ENCODE results near the gene KDELR1.
"Not testable (repeated sequence)": the region's sequence is repeated elsewhere in the genome, so short reads cannot be mapped to it uniquely, and the experiment has no call there.

The KDELR1 gene

GRCh38 chr19:48397263-48398101, 6.1 kb upstream of the KDELR1 start:
- DNase-seq (ENCODE audit: low read depth): no peak

DNA sequence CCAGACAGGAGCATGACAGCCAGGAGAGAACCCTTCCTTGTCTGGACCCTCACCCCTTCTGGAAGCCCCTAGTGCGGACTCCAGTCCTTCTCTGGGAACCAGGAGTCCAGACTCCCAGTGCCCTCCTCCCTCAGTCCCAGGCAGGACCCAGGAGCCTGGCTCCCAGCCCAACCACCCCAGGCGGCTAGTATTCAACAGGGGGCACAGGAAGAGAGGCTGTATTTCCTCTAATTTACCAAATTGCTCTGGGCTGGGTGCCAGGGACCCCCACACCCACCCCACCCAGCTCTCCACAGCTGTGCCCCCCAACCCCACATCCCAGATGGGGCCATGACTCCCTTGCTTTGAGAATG, 5.4 kb upstream of the KDELR1 start:
- no peak for DNase-seq (ENCODE audit: low read depth)

- no peak for DNase-seq (ENCODE audit: low read depth)
Measured at GRCh38 chr19:48396016-48396823, 4.9 kb upstream of the KDELR1 start.

GRCh38 chr19:48395499-48395898, 4.1 kb upstream of the KDELR1 start:
- DNase-seq (ENCODE audit: low read depth): no peak

DNA sequence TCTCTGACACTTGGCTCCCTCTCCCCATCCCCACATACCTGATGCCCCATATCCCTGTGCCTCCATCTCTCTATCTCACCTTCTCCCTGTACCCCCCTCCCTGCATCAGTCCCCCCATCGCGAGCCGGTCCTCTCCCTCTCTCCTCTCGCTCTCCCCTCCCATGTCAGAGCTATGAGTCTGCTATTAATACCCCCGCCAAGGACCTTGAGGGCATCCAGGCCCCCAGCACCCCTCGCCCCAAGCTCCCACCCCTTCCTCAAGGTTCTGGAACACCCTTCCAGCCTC, 3.8 kb upstream of the KDELR1 start:
- DNase-seq (ENCODE audit: low read depth): no peak

DNA sequence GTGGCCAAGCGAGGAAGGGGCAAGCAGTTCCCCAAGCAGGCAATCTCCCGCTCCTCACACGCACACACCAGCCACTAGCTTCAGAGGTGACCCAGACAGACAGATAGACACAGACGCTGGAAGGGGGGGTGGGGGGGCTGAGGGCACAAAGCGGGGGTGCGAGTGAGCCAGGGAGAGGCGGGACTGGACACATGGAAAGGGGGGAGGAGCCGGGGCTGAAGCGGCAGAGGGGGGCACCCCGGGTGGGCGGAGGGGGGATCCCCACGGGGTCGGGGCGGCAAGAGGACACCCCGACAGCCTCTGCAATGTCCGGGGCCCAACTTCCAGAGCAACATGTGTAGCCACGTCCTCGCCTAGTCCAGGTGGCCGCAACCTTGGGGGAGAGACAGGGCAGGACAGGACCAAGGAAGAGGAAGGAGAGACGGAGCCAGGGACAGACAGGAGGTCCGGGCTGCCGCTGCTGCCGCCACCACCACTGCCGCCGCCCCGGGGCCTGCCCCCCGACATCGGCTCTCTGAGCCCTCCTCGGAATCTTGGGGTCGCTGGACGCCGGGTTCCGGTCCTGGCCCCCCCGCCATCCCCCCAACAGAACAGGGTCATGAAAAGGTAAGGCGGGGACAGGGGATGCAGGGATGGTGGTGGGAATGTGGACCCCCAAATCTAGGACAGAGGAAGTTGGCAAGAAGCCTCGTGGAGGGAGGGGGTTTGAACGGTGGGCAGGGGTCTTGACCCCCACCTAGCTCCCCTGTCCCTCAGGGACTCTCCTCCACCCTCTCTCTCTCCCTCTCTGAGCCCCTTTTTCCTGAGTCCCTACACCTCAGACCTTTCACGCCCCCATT, 3.2 kb upstream of the KDELR1 start:
- no peak for DNase-seq (ENCODE audit: low read depth)

GRCh38 chr19:48393559-48394330, 2.4 kb upstream of the KDELR1 start, which contains the start of gene GRIN2D:
TSS of gene GRIN2D (plus strand) at chr19:48393668. CDS start at chr19:48398393, 4,725 bp downstream.
- no peak for DNase-seq (ENCODE audit: low read depth)

GRCh38 chr19:48392860-48393558, 1.7 kb upstream of the KDELR1 start:
- no peak for DNase-seq (ENCODE audit: low read depth)

- not testable (repeated sequence) for DNase-seq (ENCODE audit: low read depth)
Measured at GRCh38 chr19:48392006-48392344, 624 bp upstream of the KDELR1 start.

DNA sequence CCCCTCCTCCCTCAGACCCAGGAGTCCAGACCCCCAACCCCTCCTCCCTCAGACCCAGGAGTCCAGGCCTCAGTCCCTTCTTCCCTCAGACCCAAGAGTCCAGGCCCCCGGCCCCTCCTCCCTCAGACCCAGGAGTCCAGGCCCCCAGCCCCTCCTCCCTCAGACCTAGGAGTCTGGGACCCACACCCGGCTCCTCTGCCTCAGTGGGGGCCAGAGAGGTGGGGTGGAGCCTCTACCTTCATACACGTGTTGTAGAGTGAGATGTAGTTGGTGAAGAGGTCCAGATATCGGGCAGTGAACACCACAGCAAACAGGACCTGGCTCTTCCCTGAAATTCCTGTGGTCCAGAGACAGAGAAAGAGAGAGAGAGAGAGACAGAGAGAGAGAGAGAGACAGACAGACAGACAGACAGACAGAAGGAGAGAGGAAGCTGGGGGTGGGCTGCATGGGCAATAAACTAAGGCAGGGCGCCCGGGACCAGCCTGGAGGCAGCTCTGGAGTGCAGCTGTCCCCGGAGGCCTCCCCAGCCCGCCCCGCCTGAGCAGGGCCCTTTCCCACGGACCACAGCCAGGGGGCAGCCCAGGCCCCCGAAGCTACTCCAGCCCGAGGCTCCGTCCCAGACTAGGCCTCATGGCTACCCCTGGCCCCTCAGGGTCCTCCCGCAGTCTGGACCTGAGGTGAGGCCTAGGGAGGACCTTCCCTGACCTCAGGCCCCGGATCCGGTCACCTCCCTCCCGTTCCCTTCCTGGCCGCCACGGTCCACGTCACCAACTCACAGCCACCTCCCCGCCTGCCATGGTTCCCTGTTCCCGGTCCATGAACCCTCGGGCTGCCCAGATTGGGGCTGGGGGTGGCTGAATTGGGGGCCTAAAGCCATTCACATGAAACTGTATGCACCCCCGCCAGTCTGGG, 907 bp downstream of the KDELR1 start:
- peak; percentile 51 for DNase-seq (ENCODE audit: low read depth)

GRCh38 chr19:48386981-48387380, 4.4 kb downstream of the KDELR1 start:
- no peak for DNase-seq (ENCODE audit: low read depth)

DNA sequence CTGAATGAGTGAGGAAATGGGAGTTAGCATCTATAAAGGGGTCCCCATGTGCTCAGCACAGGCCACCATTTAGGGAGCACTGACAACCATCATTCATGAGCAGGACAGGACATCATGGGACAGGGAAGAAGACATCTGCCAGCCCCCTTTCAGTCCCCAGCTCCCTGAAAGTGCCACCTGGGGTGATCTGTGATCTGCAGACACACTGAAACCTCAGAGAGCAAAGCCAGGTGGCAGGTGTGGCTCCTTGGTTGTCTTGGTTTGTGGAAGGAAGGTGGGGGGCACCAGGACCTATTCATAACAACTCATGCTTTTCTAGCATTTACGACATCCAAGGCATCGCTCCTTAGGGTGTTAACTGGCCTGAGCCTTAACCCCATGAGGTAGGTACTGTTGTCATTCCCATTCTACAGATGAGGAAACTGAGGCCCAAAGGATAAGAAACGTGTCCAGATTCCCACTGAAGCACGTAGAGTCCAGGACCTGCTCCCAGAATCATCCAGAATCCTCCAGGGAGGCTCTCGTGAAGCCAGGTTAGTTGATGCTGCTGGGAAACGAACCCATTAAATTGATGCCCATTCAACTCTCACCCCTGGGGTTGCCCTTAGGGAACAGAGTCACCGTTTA, 5.8 kb downstream of the KDELR1 start:
- DNase-seq (ENCODE audit: low read depth): no peak

DNA sequence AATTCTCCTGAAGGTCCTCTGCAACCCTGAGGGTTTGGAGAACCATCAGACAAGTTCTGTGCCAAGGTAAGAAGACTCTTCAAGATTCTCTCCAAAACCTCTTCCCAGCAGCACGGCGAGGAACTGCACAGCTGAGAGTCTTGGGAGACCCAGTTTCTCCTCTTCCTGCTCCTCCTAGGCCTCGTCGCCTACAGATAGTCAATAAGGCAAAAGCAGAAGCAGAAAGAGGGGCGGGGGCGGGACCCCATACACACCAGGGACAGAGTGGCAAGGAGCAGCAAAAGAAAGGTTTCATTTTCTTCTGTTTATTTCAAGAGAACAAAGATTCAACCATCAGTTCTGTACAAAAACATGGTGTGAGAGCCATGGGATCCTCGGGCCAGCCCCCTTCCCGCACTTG, 9.1 kb downstream of the KDELR1 start:
- DNase-seq (ENCODE audit: low read depth): no peak

- DNase-seq (ENCODE audit: low read depth): no peak
Measured at GRCh38 chr19:48381178-48381950, 10.0 kb downstream of the KDELR1 start.

- DNase-seq (ENCODE audit: low read depth): no peak
Measured at GRCh38 chr19:48379058-48379457, 12.3 kb downstream of the KDELR1 start.

DNA sequence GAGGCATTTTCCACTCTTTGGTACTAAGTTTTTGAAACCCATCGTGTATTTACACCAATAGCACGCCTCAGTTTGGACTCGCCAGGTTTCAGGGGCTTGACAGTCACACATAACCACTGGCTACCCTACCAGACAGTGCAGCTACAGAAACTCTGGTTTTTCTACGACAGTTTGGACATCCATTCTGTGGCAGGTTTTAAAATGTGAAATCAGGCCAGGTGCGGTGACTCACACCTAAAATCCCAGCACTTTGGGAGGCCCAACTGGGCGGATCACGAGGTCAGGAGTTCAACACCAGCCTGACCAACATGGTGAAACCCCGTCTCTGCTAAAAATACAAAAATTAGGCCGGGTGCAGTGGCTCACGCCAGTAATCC, 13.2 kb downstream of the KDELR1 start:
- DNase-seq (ENCODE audit: low read depth): no peak

DNA sequence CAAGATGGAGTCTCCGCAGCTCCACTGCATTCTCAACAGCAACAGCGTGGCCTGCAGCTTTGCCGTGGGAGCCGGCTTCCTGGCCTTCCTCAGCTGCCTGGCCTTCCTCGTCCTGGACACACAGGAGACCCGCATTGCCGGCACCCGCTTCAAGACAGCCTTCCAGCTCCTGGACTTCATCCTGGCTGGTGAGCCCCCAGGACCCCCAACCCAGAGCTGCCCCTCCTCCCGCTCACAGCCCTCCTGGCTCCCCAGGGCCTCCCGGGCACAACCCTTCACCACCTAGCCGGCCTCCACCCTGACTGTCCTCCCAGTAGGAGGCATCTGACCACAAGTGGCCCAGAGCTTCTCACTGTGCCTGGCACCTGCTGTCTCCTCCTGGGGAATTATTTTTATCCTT, 17.8 kb downstream of the KDELR1 start:
- no peak for DNase-seq (ENCODE audit: low read depth)

GRCh38 chr19:48372904-48373303, 18.4 kb downstream of the KDELR1 start:
- DNase-seq (ENCODE audit: low read depth): no peak

- not testable (repeated sequence) for DNase-seq (ENCODE audit: low read depth)
Measured at GRCh38 chr19:48371771-48372170, 19.6 kb downstream of the KDELR1 start.
